ENCODE data around the gene ABITRAM.

ABITRAM gene

DNA sequence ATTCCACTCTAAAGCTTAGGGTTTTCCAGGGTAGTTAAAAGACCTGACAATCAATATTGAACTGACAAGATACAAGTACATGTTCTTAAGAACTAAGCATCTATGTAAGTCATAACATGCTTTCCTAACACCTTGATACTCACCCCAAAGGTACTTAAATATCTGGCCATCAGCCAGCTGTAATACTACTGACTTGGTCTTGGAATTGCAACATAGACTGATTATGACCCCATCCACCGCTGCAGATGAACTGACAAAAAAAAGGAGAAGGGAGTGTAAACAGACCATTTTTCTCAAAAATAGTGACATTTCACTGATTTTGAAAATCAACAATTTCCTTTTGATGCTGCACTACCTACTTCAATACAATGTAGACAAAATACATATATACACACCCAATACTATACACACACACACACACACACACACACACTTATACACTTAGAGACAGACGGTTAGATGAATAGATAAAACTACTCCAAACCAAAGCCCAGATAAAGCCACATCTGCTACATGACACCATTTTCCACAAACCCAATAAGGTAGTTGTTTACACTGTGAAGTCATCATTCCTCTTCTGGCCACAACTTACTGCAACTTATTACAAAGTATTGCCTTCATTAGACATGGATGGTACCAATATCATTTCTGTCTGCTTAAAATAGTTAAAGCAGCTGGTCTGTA, 30.6 kb upstream of the ABITRAM start:
- TF ChIP-seq CTCF (IDR thresholded peaks at IDR 0.05; ENCODE audit: low read depth, low read length) (no peak), EZH2phosphoT487 (IDR thresholded peaks at IDR 0.05; ENCODE audit: low read depth) (no peak)
- Histone ChIP-seq H3K79me2 (ENCODE audit: low read length) (no peaks in the 10 kb centered on the region), H3K9ac (ENCODE audit: low read length) (no peak overlapping the region), H3K9me3 (ENCODE audit: insufficient read depth, low read length) (no peaks in the 10 kb centered on the region), H2AFZ (ENCODE audit: low read depth, low read length) (no peak overlapping the region), H3K27ac (ENCODE audit: low read length) (no peak overlapping the region), H3K4me2 (ENCODE audit: low read length) (no peak overlapping the region), H3K36me3 (replicated peaks; ENCODE audit: low read depth, low read length) (peaks cover 37% of the 10 kb centered on the region), H3K4me3 (ENCODE audit: low read length) (no peak overlapping the region), H3K27me3 (ENCODE audit: low read depth, low read length) (no peaks in the 10 kb centered on the region), H3K4me1 (ENCODE audit: low read length) (no peaks in the 10 kb centered on the region), H4K20me1 (ENCODE audit: insufficient read depth, low read length) (no peaks in the 10 kb centered on the region)

GRCh38 chr9:108904161-108904560, 30.0 kb upstream of the ABITRAM start:
- H4K20me1 ChIP-seq (ENCODE audit: insufficient read depth, low read length): no peaks in the 10 kb centered on the region
- H3K4me3 ChIP-seq (ENCODE audit: low read length): no peak overlapping the region
- TF ChIP-seq EZH2phosphoT487 (IDR thresholded peaks at IDR 0.05; ENCODE audit: low read depth): no peak
- TF ChIP-seq CTCF (IDR thresholded peaks at IDR 0.05; ENCODE audit: low read depth, low read length): no peak
- no peaks in the 10 kb centered on the region for H3K27me3 ChIP-seq (ENCODE audit: low read depth, low read length)
- no peak overlapping the region for H3K9ac ChIP-seq (ENCODE audit: low read length)
- H3K36me3 ChIP-seq (replicated peaks; ENCODE audit: low read depth, low read length): peaks cover 41% of the 10 kb centered on the region
- H3K9me3 ChIP-seq (ENCODE audit: insufficient read depth, low read length): no peaks in the 10 kb centered on the region
- no peak overlapping the region for H2AFZ ChIP-seq (ENCODE audit: low read depth, low read length)
- no peaks in the 10 kb centered on the region for H3K79me2 ChIP-seq (ENCODE audit: low read length)
- no peak overlapping the region for H3K4me2 ChIP-seq (ENCODE audit: low read length)
- H3K4me1 ChIP-seq (ENCODE audit: low read length): no peaks in the 10 kb centered on the region
- H3K27ac ChIP-seq (ENCODE audit: low read length): no peak overlapping the region

GRCh38 chr9:108905494-108905893, 28.7 kb upstream of the ABITRAM start:
- no peaks in the 10 kb centered on the region for H3K27me3 ChIP-seq (ENCODE audit: low read depth, low read length)

GRCh38 chr9:108910402-108910801, 23.8 kb upstream of the ABITRAM start:
- no peak overlapping the region for H3K4me3 ChIP-seq (ENCODE audit: low read length)
- TF ChIP-seq CTCF (IDR thresholded peaks at IDR 0.05; ENCODE audit: low read depth, low read length) (no peak), EZH2phosphoT487 (IDR thresholded peaks at IDR 0.05; ENCODE audit: low read depth) (no peak)
- no peak overlapping the region for H2AFZ ChIP-seq (ENCODE audit: low read depth, low read length)
- no peaks in the 10 kb centered on the region for H3K79me2 ChIP-seq (ENCODE audit: low read length)
- no peaks in the 10 kb centered on the region for H3K4me1 ChIP-seq (ENCODE audit: low read length)
- H3K27ac ChIP-seq (ENCODE audit: low read length): no peak overlapping the region
- no peaks in the 10 kb centered on the region for H4K20me1 ChIP-seq (ENCODE audit: insufficient read depth, low read length)
- no peaks in the 10 kb centered on the region for H3K27me3 ChIP-seq (ENCODE audit: low read depth, low read length)
- H3K9ac ChIP-seq (ENCODE audit: low read length): no peak overlapping the region
- peaks cover 36% of the 10 kb centered on the region for H3K36me3 ChIP-seq (replicated peaks; ENCODE audit: low read depth, low read length)
- no peak overlapping the region for H3K4me2 ChIP-seq (ENCODE audit: low read length)
- no peaks in the 10 kb centered on the region for H3K9me3 ChIP-seq (ENCODE audit: insufficient read depth, low read length)

More at GRCh38 chr9:108905494-108905893, 28.7 kb upstream of the ABITRAM start:
- no peaks in the 10 kb centered on the region for H3K79me2 ChIP-seq (ENCODE audit: low read length)
- H3K27ac ChIP-seq (ENCODE audit: low read length): no peak overlapping the region
- H3K4me3 ChIP-seq (ENCODE audit: low read length): no peak overlapping the region
- no peak overlapping the region for H3K4me2 ChIP-seq (ENCODE audit: low read length)
- no peak overlapping the region for H2AFZ ChIP-seq (ENCODE audit: low read depth, low read length)
- no peaks in the 10 kb centered on the region for H3K4me1 ChIP-seq (ENCODE audit: low read length)
- peaks cover 39% of the 10 kb centered on the region for H3K36me3 ChIP-seq (replicated peaks; ENCODE audit: low read depth, low read length)
- no peaks in the 10 kb centered on the region for H3K9me3 ChIP-seq (ENCODE audit: insufficient read depth, low read length)
- H4K20me1 ChIP-seq (ENCODE audit: insufficient read depth, low read length): no peaks in the 10 kb centered on the region
- no peak overlapping the region for H3K9ac ChIP-seq (ENCODE audit: low read length)
- TF ChIP-seq EZH2phosphoT487 (IDR thresholded peaks at IDR 0.05; ENCODE audit: low read depth): no peak
- no peak for TF ChIP-seq CTCF (IDR thresholded peaks at IDR 0.05; ENCODE audit: low read depth, low read length)
